HepG2 (cell line): ENCODE results near the gene HHIPL2. TPM values are rescaled to one million over a fixed set of nuclear protein-coding genes. Genes with fewer than 3 reads are reported as not detected.
A peak's percentile ranks its signal among the peaks of the same experiment; 100 is the strongest.

Source experiments
- ATAC-seq: fragments of 200-7000 bp; cut with Tn5 transposase; 3 replicates; pipeline ENCODE4 v1.9.1; 2020; ENCODE audit warnings: mild to moderate bottlenecking, moderate library complexity
- BruUV-seq: library from RNA; stranded (reverse); fragments of 400-500 nt; replicated peaks from 2 replicates; lab custom pipeline; 2021; lab: Mats Ljungman, UMichigan
- CTCF ChIA-PET: fragments of 300-600 bp; formaldehyde crosslinking; extraction: SDS; loops from one replicate; lab custom pipeline; 2021; ENCODE audit warnings: low total read pairs, inconsistent platforms, low intra/inter-chr PET ratio; lab: Yijun Ruan, JAX
- POLR2A ChIA-PET: fragments of 350-600 bp; sonication (Branson Sonifier 250); formaldehyde crosslinking; loops from one replicate; lab custom pipeline; 2020; ENCODE audit warnings: antibody characterized with exemption, inconsistent platforms; lab: Yijun Ruan, JAX
- DNase-seq: peaks from one replicate; pipeline ENCODE4 v3.0.0-alpha.2; 2015; ENCODE audit warnings: low spot score
- FAIRE-seq: peaks from 3 replicates; lab custom pipeline; 2011; peaks lifted over from hg19 to GRCh38; lab: Jason Lieb, UNC
- H2AFZ ChIP-seq: one replicate; pipeline ENCODE4 v1.6.1; 2011; ENCODE audit warnings: low read length, inconsistent platforms
- H3K27ac ChIP-seq: fragments of 300-600 bp; 3 replicates; pipeline ENCODE4 v1.8.0; 2011; ENCODE audit warnings: mixed run types, mild to moderate bottlenecking, mixed read lengths, low read length, inconsistent platforms; ENCODE audit not compliant: insufficient read depth; ENCODE audit errors: extremely low read length
- H3K27me3 ChIP-seq, 2 experiments: fragments of 200-600 bp in 1 of 2; 2 replicates in 1 of 2; 3 replicates in 1 of 2; pipeline versions ENCODE4 v1.6.0 to v1.8.0; 2011; ENCODE audit warnings: low read length in 2 of 2, mild to moderate bottlenecking in 2 of 2, moderate library complexity in 2 of 2, inconsistent platforms in 1 of 2; ENCODE audit not compliant: insufficient read depth in 2 of 2, control insufficient read depth in 1 of 2
- H3K36me3 ChIP-seq, 2 experiments: fragments of 200-600 bp in 1 of 2; replicated peaks in 1 of 2; 2 replicates in 1 of 2; 3 replicates in 1 of 2; pipeline versions ENCODE4 v1.5.1 to v1.8.0; 2011; ENCODE audit warnings: low read length in 2 of 2, inconsistent platforms in 1 of 2; ENCODE audit not compliant: insufficient read depth in 2 of 2, control insufficient read depth in 1 of 2
- H3K4me1 ChIP-seq: 2 replicates; pipeline ENCODE4 v1.5.1; 2012; ENCODE audit warnings: low read length, inconsistent platforms; ENCODE audit not compliant: insufficient read depth
- H3K4me2 ChIP-seq: 2 replicates; pipeline ENCODE4 v1.6.0; 2011; ENCODE audit warnings: low read depth, low read length, inconsistent platforms
- H3K4me3 ChIP-seq, 3 experiments: fragments of 200-600 bp in 1 of 3; sonication (generic), shearing (Covaris generic) in 1 of 3; replicated peaks in 1 of 3; 2 replicates each; pipeline ENCODE4 v1.5.1; 2011 to 2016; ENCODE audit warnings: low read length in 3 of 3, inconsistent platforms in 2 of 3, low read depth in 2 of 3, mild to moderate bottlenecking in 2 of 3, control low read depth in 1 of 3, mixed read lengths in 1 of 3; ENCODE audit not compliant: insufficient read depth in 1 of 3
- H3K79me2 ChIP-seq: one replicate; pipeline ENCODE4 v1.6.1; 2011; ENCODE audit warnings: low read length, inconsistent platforms; ENCODE audit not compliant: insufficient read depth
- H3K9ac ChIP-seq: 2 replicates; pipeline ENCODE4 v1.6.0; 2011; ENCODE audit warnings: mild to moderate bottlenecking, low read depth, low read length, inconsistent platforms; ENCODE audit not compliant: insufficient read depth
- H3K9me3 ChIP-seq: 2 replicates; pipeline ENCODE4 v1.5.1; 2012; ENCODE audit warnings: mild to moderate bottlenecking, low read length
- H4K20me1 ChIP-seq: 2 replicates; pipeline ENCODE4 v1.6.0; 2011; ENCODE audit warnings: inconsistent platforms, mild to moderate bottlenecking, low read length, moderate library complexity; ENCODE audit not compliant: insufficient read depth
- ATF7 ChIP-seq, 2 experiments: fragments of 450-650 bp in 1 of 2; sonication (generic) in 1 of 2; formaldehyde crosslinking in 1 of 2; IDR thresholded peaks; 2 replicates each; pipeline versions ENCODE4 v1.4.0 to v1.6.1; 2016 to 2020; ENCODE audit warnings: antibody characterized with exemption in 1 of 2, mild to moderate bottlenecking in 1 of 2, missing genetic modification reagents in 1 of 2
- DDIT3 ChIP-seq: sonication (generic); formaldehyde crosslinking; IDR thresholded peaks from 2 replicates; pipeline ENCODE4 v1.4.0; 2020; ENCODE audit warnings: mild to moderate bottlenecking, missing genetic modification reagents
- MNT ChIP-seq: fragments of 450-650 bp; IDR thresholded peaks from 2 replicates; pipeline ENCODE4 v1.6.1; 2016
- SMAD3 ChIP-seq: sonication (generic); formaldehyde crosslinking; IDR thresholded peaks from 2 replicates; pipeline ENCODE4 v1.4.0; 2020; ENCODE audit warnings: missing genetic modification reagents
- STAG1 ChIP-seq: sonication (generic); formaldehyde crosslinking; IDR thresholded peaks from 2 replicates; pipeline ENCODE4 v1.4.0; 2020; ENCODE audit warnings: missing genetic modification reagents
- ZNF740 ChIP-seq: sonication (generic); formaldehyde crosslinking; IDR thresholded peaks from 2 replicates; pipeline ENCODE4 v1.4.0; 2020; ENCODE audit warnings: missing genetic modification reagents
- WGBS: methylation state at CpG from one replicate; pipeline ENCODE4 v1.1.6; 2017; ENCODE audit warnings: low lambda C conversion rate; 5-methylcytosine and 5-hydroxymethylcytosine counted together
- in situ Hi-C: cut with HindIII; loops from 2 replicates; pipeline ENCODE4 v1.10.0; 2017; ENCODE audit warnings: low pct_unique_long_range_greater_than_20kb; ENCODE audit not compliant: extremely low pct_ligation_motif_present
- intact Hi-C: fragments of 100-400 bp; cut with micrococcal nuclease; formaldehyde crosslinking; loops from one replicate; pipeline ENCODE4 v1.10.0; 2022; ENCODE audit not compliant: unreplicated experiment
- polyA plus RNA-seq, 8 experiments: library from polyadenylated mRNA; depleted of rRNA in 3 of 8; stranded (reverse) in 7 of 8; unstranded in 1 of 8; fragments of >200 nt; fragmentation: Illumina TruSeq in 4 of 8; extraction: Trizol in 4 of 8; gene quantifications; 2 replicates each; pipeline versions ENCODE4 v1.2.1 to v1.2.3, GENCODE V29; 2011 to 2016; ENCODE audit warnings: low read depth in 4 of 8, missing spikeins in 1 of 8, mixed read lengths in 1 of 8; ENCODE audit not compliant: insufficient read depth in 1 of 8
- total RNA-seq, 5 experiments: library from RNA; depleted of rRNA; stranded (reverse); fragments of >200 nt; fragmentation: Illumina TruSeq; extraction: Trizol; gene quantifications; 2 replicates each; pipeline ENCODE4 v1.2.3, GENCODE V29; 2016; ENCODE audit warnings: low read depth in 1 of 5

Gene HHIPL2
- total and polyA plus RNA-seq, 2 of the 13 experiments (the other 11 are each of a cell fraction or from before 2014, with no cell fraction given): 0.53 to 1.3 TPM

- in situ Hi-C loops: no loop called here
- Histone ChIP-seq H3K4me3 (no peak overlapping the region), H3K4me2 (no peak overlapping the region), H3K27me3 (no peaks in the 10 kb centered on the region), H2AFZ (no peak overlapping the region), H3K4me1 (no peaks in the 10 kb centered on the region), H3K9ac (no peak overlapping the region), H3K79me2 (no peaks in the 10 kb centered on the region), H4K20me1 (no peaks in the 10 kb centered on the region), H3K27ac (no peak overlapping the region), H3K9me3 (no peaks in the 10 kb centered on the region), H3K36me3 (no peaks in the 10 kb centered on the region)
- TF ChIP-seq DDIT3 (CRISPR knock-in tag): no peak
- peak; percentile 29; the same call in 1 of the 2 replicates for TF ChIP-seq ATF7 (IDR thresholded peaks at IDR 0.05)
- no peak for TF ChIP-seq ATF7 (CRISPR knock-in tag; IDR thresholded peaks at IDR 0.05)
- ChIA-PET CTCF (no interaction called here), POLR2A (no interaction called here)
- FAIRE-seq (no peak), DNase-seq (no peak), ATAC-seq (no peak)
- no TSS peak for BruUV-seq
- intact Hi-C loops: no loop called here
- WGBS: 18% methylated on average over 5 of the region's 5 CpGs
These were observed 12.4 kb downstream of the HHIPL2 start for GRCh38 chr1:222535455-222535854.

- Histone ChIP-seq H2AFZ (no peak overlapping the region), H3K4me1 (no peaks in the 10 kb centered on the region), H3K4me3 (no peak overlapping the region), H3K27ac (no peak overlapping the region), H3K79me2 (no peaks in the 10 kb centered on the region), H3K36me3 (no peaks in the 10 kb centered on the region), H3K4me2 (no peak overlapping the region), H3K9me3 (no peaks in the 10 kb centered on the region), H3K9ac (no peak overlapping the region), H4K20me1 (no peaks in the 10 kb centered on the region), H3K27me3 (no peaks in the 10 kb centered on the region)
- intact Hi-C loops (no loop called here), in situ Hi-C loops (no loop called here)
- ChIA-PET CTCF (no interaction called here), POLR2A (no interaction called here)
- WGBS: 45% methylated on average over 6 of the region's 6 CpGs
- TF ChIP-seq SMAD3 (CRISPR knock-in tag): no peak
- TF ChIP-seq STAG1 (CRISPR knock-in tag): no peak
- 0 out of 2 replicates have a peak, but pooled peaks have one; percentile 9 for TF ChIP-seq MNT
- no peak for TF ChIP-seq ZNF740 (CRISPR knock-in tag)
- FAIRE-seq (no peak), ATAC-seq (no peak), DNase-seq (no peak)
- BruUV-seq: no TSS peak
These were observed 17.1 kb downstream of the HHIPL2 start for GRCh38 chr1:222530852-222531251.
